ENCODE results near the gene QRICH2.
"Not testable (repeated sequence)": the region's sequence is repeated elsewhere in the genome, so short reads cannot be mapped to it uniquely, and the experiment has no call there.

Gene QRICH2, protein sequence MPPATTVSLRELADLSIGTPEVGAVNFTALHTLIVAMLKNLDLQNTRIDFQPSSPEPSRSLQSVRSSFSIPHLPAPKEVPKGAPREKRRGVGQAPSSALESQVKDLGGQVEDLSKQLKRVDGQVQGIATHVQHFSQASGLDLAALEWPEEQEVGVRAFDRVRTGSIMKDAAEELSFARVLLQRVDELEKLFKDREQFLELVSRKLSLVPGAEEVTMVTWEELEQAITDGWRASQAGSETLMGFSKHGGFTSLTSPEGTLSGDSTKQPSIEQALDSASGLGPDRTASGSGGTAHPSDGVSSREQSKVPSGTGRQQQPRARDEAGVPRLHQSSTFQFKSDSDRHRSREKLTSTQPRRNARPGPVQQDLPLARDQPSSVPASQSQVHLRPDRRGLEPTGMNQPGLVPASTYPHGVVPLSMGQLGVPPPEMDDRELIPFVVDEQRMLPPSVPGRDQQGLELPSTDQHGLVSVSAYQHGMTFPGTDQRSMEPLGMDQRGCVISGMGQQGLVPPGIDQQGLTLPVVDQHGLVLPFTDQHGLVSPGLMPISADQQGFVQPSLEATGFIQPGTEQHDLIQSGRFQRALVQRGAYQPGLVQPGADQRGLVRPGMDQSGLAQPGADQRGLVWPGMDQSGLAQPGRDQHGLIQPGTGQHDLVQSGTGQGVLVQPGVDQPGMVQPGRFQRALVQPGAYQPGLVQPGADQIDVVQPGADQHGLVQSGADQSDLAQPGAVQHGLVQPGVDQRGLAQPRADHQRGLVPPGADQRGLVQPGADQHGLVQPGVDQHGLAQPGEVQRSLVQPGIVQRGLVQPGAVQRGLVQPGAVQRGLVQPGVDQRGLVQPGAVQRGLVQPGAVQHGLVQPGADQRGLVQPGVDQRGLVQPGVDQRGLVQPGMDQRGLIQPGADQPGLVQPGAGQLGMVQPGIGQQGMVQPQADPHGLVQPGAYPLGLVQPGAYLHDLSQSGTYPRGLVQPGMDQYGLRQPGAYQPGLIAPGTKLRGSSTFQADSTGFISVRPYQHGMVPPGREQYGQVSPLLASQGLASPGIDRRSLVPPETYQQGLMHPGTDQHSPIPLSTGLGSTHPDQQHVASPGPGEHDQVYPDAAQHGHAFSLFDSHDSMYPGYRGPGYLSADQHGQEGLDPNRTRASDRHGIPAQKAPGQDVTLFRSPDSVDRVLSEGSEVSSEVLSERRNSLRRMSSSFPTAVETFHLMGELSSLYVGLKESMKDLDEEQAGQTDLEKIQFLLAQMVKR (N-terminal part only)

DNA sequence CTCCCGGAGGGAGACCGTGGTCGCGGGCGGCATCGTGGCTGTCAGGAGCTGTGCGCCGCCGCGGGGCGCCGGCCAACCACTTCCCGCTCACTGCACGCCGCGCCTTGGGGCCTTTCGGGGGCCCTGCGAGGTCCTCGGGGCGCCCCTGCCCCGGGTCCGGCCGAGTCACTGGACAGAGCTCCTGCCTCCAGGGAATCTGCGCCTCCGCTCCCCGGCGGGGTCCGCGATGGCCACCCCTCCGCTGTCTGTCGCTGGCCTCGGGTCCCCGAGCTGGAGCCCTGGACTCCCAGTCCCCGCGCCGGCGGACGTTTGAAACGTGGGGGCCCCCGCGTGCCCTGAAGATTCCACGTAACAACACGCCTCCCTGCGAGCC lies at the start of gene QRICH2:
TSS of gene QRICH2 (minus strand) at position 311 of the 373 bp plus-strand sequence. CDS start at position 33, 278 bp downstream.
- no peak for DNase-seq

GRCh38 chr17:76357597-76358158 lies 49.6 kb upstream of the QRICH2 start:
- no peak for DNase-seq

- DNase-seq, result no peak
Measured at GRCh38 chr17:76356803-76357456, 48.9 kb upstream of the QRICH2 start.

DNA sequence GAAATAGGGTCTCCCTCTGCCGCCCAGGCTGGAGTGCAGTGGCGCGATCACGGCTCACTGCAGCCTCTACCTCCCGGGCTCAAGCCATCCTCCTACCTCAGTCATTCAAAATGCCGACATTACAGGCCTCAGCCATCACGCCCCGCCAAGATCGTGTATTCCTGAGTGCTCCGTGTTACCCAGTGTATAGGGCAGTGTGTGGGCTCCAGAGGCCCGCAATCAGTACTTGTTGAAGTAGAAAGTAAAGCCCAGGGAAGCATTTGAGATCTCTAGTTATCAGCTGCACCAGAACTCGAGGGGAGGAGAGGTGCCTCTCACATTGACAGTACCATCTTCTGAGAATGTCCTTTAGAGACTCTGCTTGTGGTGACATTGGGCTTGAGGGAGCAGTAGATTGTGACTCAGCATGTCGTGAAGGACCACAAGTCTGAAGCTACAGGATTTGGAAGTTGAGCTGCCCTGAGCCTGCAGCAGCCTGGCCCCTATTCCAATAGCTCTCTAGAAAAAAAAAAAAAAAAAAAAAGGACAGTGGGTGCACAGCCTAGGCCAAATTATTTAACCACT lies 46.8 kb upstream of the QRICH2 start:
- DNase-seq, result no peak

GRCh38 chr17:76354317-76354729 lies 46.2 kb upstream of the QRICH2 start:
- no peak for DNase-seq

- DNase-seq, result peak; percentile 85 to 88
Measured at GRCh38 chr17:76353599-76354316, 45.7 kb upstream of the QRICH2 start, which contains the start of gene PRPSAP1. Gene PRPSAP1, minus strand, starts transcription at chr17:76353916. Its CDS starts 213 bp downstream, at chr17:76353703.

GRCh38 chr17:76353004-76353598 lies 45.0 kb upstream of the QRICH2 start:
- DNase-seq, result no peak

GRCh38 chr17:76351526-76352071 lies 43.5 kb upstream of the QRICH2 start:
- DNase-seq, result no peak

DNA sequence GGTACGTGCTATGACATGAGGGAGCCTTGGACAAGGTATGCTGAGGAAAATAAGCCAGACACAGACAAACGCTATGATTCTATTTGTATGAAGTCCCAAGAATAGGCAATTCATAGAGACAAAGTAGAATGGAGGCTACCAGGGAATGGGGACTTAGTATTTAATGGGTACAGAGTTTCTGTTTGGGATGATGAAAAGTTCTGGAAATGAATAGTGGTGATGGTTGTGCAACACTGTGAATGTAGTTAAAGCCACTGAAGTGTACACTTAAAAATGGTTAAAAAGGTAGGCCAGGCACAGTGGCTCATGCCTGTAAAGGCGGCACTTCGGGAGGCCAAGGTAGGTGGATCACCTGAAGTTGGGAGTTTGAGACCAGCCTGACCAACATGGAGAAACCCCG lies 42.4 kb upstream of the QRICH2 start:
- no peak for DNase-seq

DNA sequence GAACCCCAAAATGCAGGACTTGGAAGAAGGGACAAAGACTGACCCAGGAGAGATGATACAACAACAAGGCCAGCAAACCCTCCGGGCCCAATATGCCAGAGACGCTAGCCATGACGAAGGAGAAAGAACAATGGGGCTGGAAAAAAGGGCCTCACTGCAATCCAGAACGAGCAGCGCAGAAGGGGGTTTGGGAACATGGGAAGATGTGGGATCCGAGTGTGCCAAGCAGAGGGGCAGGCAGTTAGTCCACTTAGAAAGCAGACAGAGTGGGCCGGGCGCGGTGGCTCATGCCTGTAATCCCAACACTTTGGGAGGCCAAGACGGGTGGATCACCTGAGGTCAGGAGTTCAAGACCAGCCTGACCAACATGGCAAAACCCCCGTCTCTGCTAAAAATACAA lies 38.9 kb upstream of the QRICH2 start:
- DNase-seq, result not testable (repeated sequence)

GRCh38 chr17:76345377-76345974 lies 37.4 kb upstream of the QRICH2 start:
- DNase-seq, result no peak

DNA sequence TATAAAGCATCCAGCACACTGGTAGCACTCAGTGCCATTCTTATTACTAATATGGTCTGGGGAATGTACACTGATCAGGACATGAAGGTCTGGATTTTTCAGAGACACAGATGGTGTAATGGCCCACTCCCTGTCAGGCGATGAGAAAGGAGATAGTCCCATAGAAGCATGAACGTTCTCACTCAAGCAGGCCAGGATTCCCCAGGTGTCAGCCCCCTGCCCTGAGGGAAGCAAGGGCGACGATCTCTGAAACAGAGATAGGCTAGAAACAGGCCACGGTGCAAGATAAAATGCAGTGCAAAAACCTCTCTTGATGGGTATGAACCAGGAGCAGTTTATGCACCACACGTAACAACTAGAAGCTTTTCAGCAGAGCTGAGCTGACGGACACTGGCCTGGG lies 35.0 kb upstream of the QRICH2 start:
- no peak for DNase-seq

GRCh38 chr17:76341301-76341700 lies 33.2 kb upstream of the QRICH2 start:
- no peak for DNase-seq

GRCh38 chr17:76337413-76337777 lies 29.3 kb upstream of the QRICH2 start:
- DNase-seq, result no peak

GRCh38 chr17:76336756-76337412 lies 28.8 kb upstream of the QRICH2 start:
- no peak for DNase-seq

GRCh38 chr17:76335716-76336381 lies 27.8 kb upstream of the QRICH2 start:
- no peak for DNase-seq

GRCh38 chr17:76333673-76334505 lies 25.8 kb upstream of the QRICH2 start:
- no peak for DNase-seq

- no peak for DNase-seq
Measured at GRCh38 chr17:76331083-76331482, 23.0 kb upstream of the QRICH2 start.
